Measurements from ENCODE around the gene SLIT3. TPM values are rescaled to one million over a fixed set of nuclear protein-coding genes. Genes with fewer than 3 reads are reported as not detected.

The SLIT3 gene
- total and polyA plus RNA-seq, 10 of the 15 experiments (the other 5 are each of a cell fraction or from before 2014, with no cell fraction given) = 0.05 TPM; not detected in 9

DNA sequence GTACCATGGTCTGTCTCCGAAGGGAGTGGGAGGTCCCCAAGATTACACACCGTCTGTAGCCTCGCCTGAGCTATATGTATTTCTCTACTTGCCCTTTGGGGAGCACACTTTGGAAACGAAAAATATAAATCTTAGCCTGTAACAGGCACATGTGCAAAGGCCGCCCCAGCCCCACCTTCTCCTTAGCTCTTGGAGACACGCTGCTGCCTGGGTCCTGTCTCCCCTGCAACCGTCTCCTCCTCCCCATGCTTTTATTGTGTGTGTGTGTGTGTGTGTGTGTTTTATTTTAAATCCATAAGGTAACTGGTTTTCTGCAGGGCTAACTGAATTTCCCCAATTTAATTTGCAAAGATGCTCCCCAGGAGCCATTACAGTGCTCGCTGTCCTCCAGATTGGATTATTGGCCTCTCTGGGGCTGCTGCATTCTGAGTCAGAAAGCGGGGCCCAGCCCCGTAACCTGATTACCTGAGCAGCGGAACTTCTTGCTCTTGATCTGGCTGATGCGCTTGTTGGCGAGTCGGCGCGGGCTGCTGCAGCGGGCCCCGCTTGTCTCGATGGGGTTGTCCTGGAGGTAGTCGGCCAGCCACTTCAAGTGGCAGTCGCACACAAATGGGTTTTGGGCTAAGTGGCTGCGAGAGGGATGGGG, 528.5 kb downstream of the SLIT3 start:
- Histone ChIP-seq H3K36me3 (ENCODE audit: control insufficient read depth in 2 of 2, insufficient read depth in 2 of 2, low read length in 1 of 2) (no peaks in the 10 kb centered on the region), H4K20me1 (ENCODE audit: control insufficient read depth, insufficient read depth) (no peaks in the 10 kb centered on the region), H3K79me2 (ENCODE audit: control insufficient read depth, insufficient read depth, low read length) (no peaks in the 10 kb centered on the region), H3K4me3 (no peak overlapping the region), H2AFZ (ENCODE audit: control insufficient read depth, low read depth, low read length) (no peak overlapping the region), H3K9me3 (replicated peaks; ENCODE audit: control insufficient read depth, insufficient read depth, low read length) (no peaks in the 10 kb centered on the region), H3K27ac (ENCODE audit: control insufficient read depth, insufficient read depth) (no peak overlapping the region), H3K9ac (ENCODE audit: control insufficient read depth, insufficient read depth, low read length) (no peak overlapping the region), H3K27me3 (replicated peaks in 1 of 2; ENCODE audit: control insufficient read depth in 2 of 2, insufficient read depth in 2 of 2, low read length in 1 of 2) (peaks cover 0 to 2% of the 10 kb centered on the region in 2 experiments; a peak in 1 of 4 replicates), H3K4me2 (ENCODE audit: control insufficient read depth, insufficient read depth) (no peak overlapping the region), H3K4me1 (ENCODE audit: control insufficient read depth, insufficient read depth, low read length) (no peaks in the 10 kb centered on the region)
- no peak for ATAC-seq
- intact Hi-C loops (cut with micrococcal nuclease; ENCODE audit: unreplicated experiment) = no loop called here
- ChIA-PET SMC1A (ENCODE audit: uncharacterized antibody, unreplicated experiment) (no interaction called here), CTCF (interaction anchor here (1.5 kb wide), 1 partner anchor 215 kb away, joined by 4 read pairs; no protein-coding TSS in a partner anchor), POLR2A (no interaction called here), RAD21 (ENCODE audit: unreplicated experiment) (no interaction called here)
- no peak for FAIRE-seq
- DNase-seq (ENCODE audit: low read depth, low spot score) = no peak
- no TSS peak for BruUV-seq (replicated peaks)
- WGBS (ENCODE audit: insufficient coverage, insufficient replicate concordance, low lambda C conversion rate, missing lambda C conversion rate) = 54% methylated on average over 22 of the region's 22 CpGs
- TF ChIP-seq HDGF (IDR thresholded peaks at IDR 0.05) = no peak
- TF ChIP-seq RFX5 (IDR thresholded peaks at IDR 0.05; ENCODE audit: low read depth, low read length) = no peak
- in situ Hi-C loops (cut with MboI) = no loop called here

DNA sequence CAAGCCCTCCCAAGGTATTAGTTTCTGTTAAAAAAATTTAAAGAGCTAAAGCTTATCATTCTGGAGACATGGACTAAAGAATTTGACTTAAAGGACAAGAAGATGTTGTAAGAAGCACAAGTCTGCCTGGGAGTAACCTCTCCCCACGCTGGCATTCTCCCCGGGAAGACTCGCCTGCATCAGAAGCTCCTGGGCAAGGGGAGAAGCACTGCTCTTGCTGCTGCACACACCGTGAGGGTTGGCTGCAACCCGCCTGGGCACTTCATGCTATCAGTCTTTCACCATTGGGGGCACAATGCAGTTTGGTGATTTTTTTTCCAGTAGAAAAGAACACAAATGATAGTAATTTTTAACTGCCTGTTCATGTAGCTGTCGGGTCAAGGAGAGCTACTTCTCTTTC, 529.3 kb downstream of the SLIT3 start:
- Histone ChIP-seq H3K4me1 (ENCODE audit: control insufficient read depth, insufficient read depth, low read length) (no peaks in the 10 kb centered on the region), H4K20me1 (ENCODE audit: control insufficient read depth, insufficient read depth) (no peaks in the 10 kb centered on the region), H3K79me2 (ENCODE audit: control insufficient read depth, insufficient read depth, low read length) (no peaks in the 10 kb centered on the region), H3K27ac (ENCODE audit: control insufficient read depth, insufficient read depth) (no peak overlapping the region), H3K9ac (ENCODE audit: control insufficient read depth, insufficient read depth, low read length) (no peak overlapping the region), H2AFZ (ENCODE audit: control insufficient read depth, low read depth, low read length) (no peak overlapping the region), H3K36me3 (ENCODE audit: control insufficient read depth in 2 of 2, insufficient read depth in 2 of 2, low read length in 1 of 2) (no peaks in the 10 kb centered on the region), H3K4me2 (ENCODE audit: control insufficient read depth, insufficient read depth) (no peak overlapping the region), H3K4me3 (no peak overlapping the region), H3K27me3 (replicated peaks in 1 of 2; ENCODE audit: control insufficient read depth in 2 of 2, insufficient read depth in 2 of 2, low read length in 1 of 2) (0 out of 4 replicates have a peak, but pooled peaks cover 0 to 2% of the 10 kb centered on the region in 2 experiments), H3K9me3 (replicated peaks; ENCODE audit: control insufficient read depth, insufficient read depth, low read length) (no peaks in the 10 kb centered on the region)
- RAD21 ChIA-PET (ENCODE audit: unreplicated experiment) = no interaction called here
- in situ Hi-C loops (cut with MboI) (no loop called here), intact Hi-C loops (cut with micrococcal nuclease; ENCODE audit: unreplicated experiment) (no loop called here)
- no peak for DNase-seq (ENCODE audit: low read depth, low spot score)
- CTCF ChIA-PET = interaction anchor here (1.5 kb wide), 1 partner anchor 216 kb away, joined by 4 read pairs; no protein-coding TSS in a partner anchor
- SMC1A ChIA-PET (ENCODE audit: uncharacterized antibody, unreplicated experiment) = no interaction called here
- WGBS (ENCODE audit: insufficient coverage, insufficient replicate concordance, low lambda C conversion rate, missing lambda C conversion rate) = 39% methylated on average over 6 of the region's 6 CpGs
- POLR2A ChIA-PET = no interaction called here
- ATAC-seq = no peak
- TF ChIP-seq, protein P1, sequence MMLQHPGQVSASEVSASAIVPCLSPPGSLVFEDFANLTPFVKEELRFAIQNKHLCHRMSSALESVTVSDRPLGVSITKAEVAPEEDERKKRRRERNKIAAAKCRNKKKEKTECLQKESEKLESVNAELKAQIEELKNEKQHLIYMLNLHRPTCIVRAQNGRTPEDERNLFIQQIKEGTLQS (IDR thresholded peaks at IDR 0.05; ENCODE audit: borderline replicate concordance, extremely low read depth, low read depth, low read length) = no peak
- TF ChIP-seq RELA (IDR thresholded peaks at IDR 0.05; ENCODE audit: borderline replicate concordance, partially characterized antibody) (no peak), SUPT20H (IDR thresholded peaks at IDR 0.05; ENCODE audit: borderline replicate concordance, control insufficient read depth, low read depth, low read length) (no peak), NFYA (IDR thresholded peaks at IDR 0.05; ENCODE audit: borderline replicate concordance, low read depth, low read length) (no peak), HDAC2 (IDR thresholded peaks at IDR 0.05) (no peak), MEF2A (IDR thresholded peaks at IDR 0.05; ENCODE audit: insufficient read depth, low read depth, low read length) (no peak), GATAD2B (conservative IDR thresholded peaks at IDR 0.05; ENCODE audit: low read depth) (no peak), PAX5 (IDR thresholded peaks at IDR 0.05; ENCODE audit: borderline replicate concordance, low read depth, low read length) (no peak), RB1 (IDR thresholded peaks at IDR 0.05; ENCODE audit: borderline replicate concordance) (no peak)
- TF ChIP-seq, protein P2, sequence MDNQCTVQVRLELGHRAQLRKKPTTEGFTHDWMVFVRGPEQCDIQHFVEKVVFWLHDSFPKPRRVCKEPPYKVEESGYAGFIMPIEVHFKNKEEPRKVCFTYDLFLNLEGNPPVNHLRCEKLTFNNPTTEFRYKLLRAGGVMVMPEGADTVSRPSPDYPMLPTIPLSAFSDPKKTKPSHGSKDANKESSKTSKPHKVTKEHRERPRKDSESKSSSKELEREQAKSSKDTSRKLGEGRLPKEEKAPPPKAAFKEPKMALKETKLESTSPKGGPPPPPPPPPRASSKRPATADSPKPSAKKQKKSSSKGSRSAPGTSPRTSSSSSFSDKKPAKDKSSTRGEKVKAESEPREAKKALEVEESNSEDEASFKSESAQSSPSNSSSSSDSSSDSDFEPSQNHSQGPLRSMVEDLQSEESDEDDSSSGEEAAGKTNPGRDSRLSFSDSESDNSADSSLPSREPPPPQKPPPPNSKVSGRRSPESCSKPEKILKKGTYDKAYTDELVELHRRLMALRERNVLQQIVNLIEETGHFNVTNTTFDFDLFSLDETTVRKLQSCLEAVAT (IDR thresholded peaks at IDR 0.05) = no peak
- BruUV-seq (replicated peaks) = no TSS peak
- no peak for FAIRE-seq
